ENCODE results near the gene CDH19. TPM values are rescaled to one million over a fixed set of nuclear protein-coding genes. Genes with fewer than 3 reads are reported as not detected.

Gene CDH19
- total RNA-seq, 2 experiments from 2014 or later: not detected

DNA sequence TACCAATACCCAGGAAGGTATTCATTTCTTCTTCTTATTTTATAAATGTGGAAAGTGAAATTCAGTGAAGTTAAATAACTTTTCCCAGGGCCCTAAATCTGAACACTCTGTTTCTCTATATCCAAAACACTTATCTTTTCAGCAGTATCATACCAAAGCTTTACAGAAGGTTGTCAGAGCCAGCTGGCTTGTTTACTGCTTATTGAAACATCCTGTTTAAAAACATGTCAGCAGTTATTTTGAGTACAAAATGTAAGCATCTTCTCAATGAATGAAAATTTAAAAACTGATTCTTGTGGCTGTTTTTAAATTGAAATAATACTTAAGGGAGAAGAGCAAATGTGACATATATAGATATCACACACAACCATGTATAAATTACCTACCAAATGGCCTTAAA lies 11.3 kb upstream of the CDH19 start:
- Mint-ChIP-seq H3K27ac (no peak overlapping the region), H3K27me3 (ENCODE audit: low read depth) (no peaks in the 10 kb centered on the region), H3K9me3 (no peaks in the 10 kb centered on the region), H3K4me3 (no peak overlapping the region), H3K36me3 (ENCODE audit: low read depth) (no peaks in the 10 kb centered on the region), H3K4me1 (ENCODE audit: low read depth) (no peaks in the 10 kb centered on the region)
- CTCF ChIA-PET: no interaction called here
- intact Hi-C loops (cut with micrococcal nuclease): no loop called here
- no peak for DNase-seq

- intact Hi-C loops (cut with micrococcal nuclease): loop anchor here (5.0 kb wide), 1 partner anchor 1005 kb away; no protein-coding TSS in a partner anchor
- no peaks in the 10 kb centered on the region for H3K27me3 Mint-ChIP-seq (ENCODE audit: low read depth)
- H3K36me3 Mint-ChIP-seq (ENCODE audit: low read depth): no peaks in the 10 kb centered on the region
- H3K27ac Mint-ChIP-seq: no peak overlapping the region
- CTCF ChIA-PET: no interaction called here
- H3K4me1 Mint-ChIP-seq (ENCODE audit: low read depth): no peaks in the 10 kb centered on the region
- DNase-seq: no peak
- no peaks in the 10 kb centered on the region for H3K9me3 Mint-ChIP-seq
- no peak overlapping the region for H3K4me3 Mint-ChIP-seq
These were observed 3.7 kb upstream of the CDH19 start for GRCh38 chr18:66607632-66608031.

GRCh38 chr18:66601649-66602048 lies 2.2 kb downstream of the CDH19 start:
- intact Hi-C loops (cut with micrococcal nuclease): no loop called here
- peaks cover 10% of the 10 kb centered on the region for H3K9me3 Mint-ChIP-seq
- H3K4me3 Mint-ChIP-seq: no peak overlapping the region
- CTCF ChIA-PET: no interaction called here
- H3K27me3 Mint-ChIP-seq (ENCODE audit: low read depth): no peaks in the 10 kb centered on the region
- no peaks in the 10 kb centered on the region for H3K36me3 Mint-ChIP-seq (ENCODE audit: low read depth)
- DNase-seq: no peak
- H3K27ac Mint-ChIP-seq: no peak overlapping the region
- no peaks in the 10 kb centered on the region for H3K4me1 Mint-ChIP-seq (ENCODE audit: low read depth)

DNA sequence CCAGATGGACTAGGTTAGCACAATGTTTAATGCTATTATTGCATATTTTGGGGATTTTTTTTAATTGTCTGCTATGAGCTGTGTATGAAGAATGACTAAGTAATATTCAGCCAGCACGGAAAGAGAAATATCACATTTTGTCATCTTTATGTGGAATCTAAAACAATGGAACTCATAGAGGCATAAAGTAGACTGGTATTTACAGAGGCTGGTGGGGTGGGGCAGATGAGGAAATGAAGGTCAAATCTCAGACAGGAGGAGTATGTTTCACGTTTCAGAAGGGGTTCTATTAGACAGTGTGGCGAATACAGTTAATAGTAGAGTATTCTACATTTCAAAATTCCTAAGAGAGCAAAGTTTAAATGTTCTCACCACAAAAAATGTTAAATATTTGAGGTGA lies 4.7 kb downstream of the CDH19 start:
- H3K4me3 Mint-ChIP-seq: no peak overlapping the region
- no peak overlapping the region for H3K27ac Mint-ChIP-seq
- DNase-seq: no peak
- H3K36me3 Mint-ChIP-seq (ENCODE audit: low read depth): no peaks in the 10 kb centered on the region
- H3K27me3 Mint-ChIP-seq (ENCODE audit: low read depth): no peaks in the 10 kb centered on the region
- no peaks in the 10 kb centered on the region for H3K4me1 Mint-ChIP-seq (ENCODE audit: low read depth)
- intact Hi-C loops (cut with micrococcal nuclease): no loop called here
- H3K9me3 Mint-ChIP-seq: peaks cover 19% of the 10 kb centered on the region
- CTCF ChIA-PET: no interaction called here

- CTCF ChIA-PET: no interaction called here
- Mint-ChIP-seq H3K36me3 (ENCODE audit: low read depth) (no peaks in the 10 kb centered on the region), H3K4me3 (no peak overlapping the region), H3K4me1 (ENCODE audit: low read depth) (no peaks in the 10 kb centered on the region), H3K27ac (no peak overlapping the region), H3K9me3 (peaks cover 5% of the 10 kb centered on the region), H3K27me3 (ENCODE audit: low read depth) (no peaks in the 10 kb centered on the region)
- intact Hi-C loops (cut with micrococcal nuclease): no loop called here
- no peak for DNase-seq
These were observed 16.5 kb downstream of the CDH19 start for GRCh38 chr18:66587430-66587829.

DNA sequence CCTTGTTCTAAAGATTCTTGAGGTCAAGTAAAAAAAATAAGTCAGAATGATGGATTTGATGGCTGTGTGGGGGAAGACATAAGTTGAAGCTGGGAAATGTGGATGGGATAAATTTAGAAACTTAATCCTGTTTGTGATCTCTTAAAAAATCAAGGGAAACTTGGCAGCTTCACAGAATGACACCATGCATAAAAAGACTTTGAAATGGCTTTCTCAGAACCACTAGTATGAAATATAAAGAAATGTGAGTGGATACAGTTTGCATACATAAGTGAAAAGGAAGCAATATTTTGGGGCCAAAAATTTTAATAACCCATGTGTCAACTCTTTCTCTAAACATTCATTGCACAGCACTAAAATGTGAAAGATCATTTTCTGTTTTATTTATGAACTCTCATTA lies 21.7 kb downstream of the CDH19 start:
- intact Hi-C loops (cut with micrococcal nuclease): no loop called here
- CTCF ChIA-PET: interaction anchor here (0.6 kb wide), 2 partner anchors 70 to 619 kb away, joined by 3 to 5 read pairs; no protein-coding TSS in a partner anchor
- Mint-ChIP-seq H3K4me3 (no peak overlapping the region), H3K9me3 (peaks cover 2% of the 10 kb centered on the region), H3K4me1 (ENCODE audit: low read depth) (no peaks in the 10 kb centered on the region), H3K36me3 (ENCODE audit: low read depth) (no peaks in the 10 kb centered on the region), H3K27me3 (ENCODE audit: low read depth) (no peaks in the 10 kb centered on the region), H3K27ac (no peak overlapping the region)
- no peak for DNase-seq

- Mint-ChIP-seq H3K27ac (no peak overlapping the region), H3K27me3 (ENCODE audit: low read depth) (no peaks in the 10 kb centered on the region), H3K4me1 (ENCODE audit: low read depth) (no peaks in the 10 kb centered on the region), H3K4me3 (no peak overlapping the region), H3K36me3 (ENCODE audit: low read depth) (no peaks in the 10 kb centered on the region), H3K9me3 (no peaks in the 10 kb centered on the region)
- intact Hi-C loops (cut with micrococcal nuclease): no loop called here
- no peak for DNase-seq
- CTCF ChIA-PET: no interaction called here
These were observed 28.6 kb downstream of the CDH19 start for GRCh38 chr18:66575263-66575662.

- H3K27me3 Mint-ChIP-seq (ENCODE audit: low read depth): no peaks in the 10 kb centered on the region
These were observed 32.0 kb downstream of the CDH19 start for GRCh38 chr18:66571845-66572244.

GRCh38 chr18:66566616-66567015 lies 37.3 kb downstream of the CDH19 start:
- H3K36me3 Mint-ChIP-seq (ENCODE audit: low read depth): no peaks in the 10 kb centered on the region
- H3K27me3 Mint-ChIP-seq (ENCODE audit: low read depth): no peaks in the 10 kb centered on the region
- intact Hi-C loops (cut with micrococcal nuclease): no loop called here
- DNase-seq: no peak
- H3K4me3 Mint-ChIP-seq: no peak overlapping the region
- H3K9me3 Mint-ChIP-seq: no peaks in the 10 kb centered on the region
- H3K27ac Mint-ChIP-seq: no peak overlapping the region
- CTCF ChIA-PET: no interaction called here
- no peaks in the 10 kb centered on the region for H3K4me1 Mint-ChIP-seq (ENCODE audit: low read depth)

More at GRCh38 chr18:66571845-66572244, 32.0 kb downstream of the CDH19 start:
- CTCF ChIA-PET: no interaction called here
- intact Hi-C loops (cut with micrococcal nuclease): no loop called here
- H3K4me3 Mint-ChIP-seq: no peak overlapping the region
- no peak overlapping the region for H3K27ac Mint-ChIP-seq
- no peaks in the 10 kb centered on the region for H3K9me3 Mint-ChIP-seq
- H3K36me3 Mint-ChIP-seq (ENCODE audit: low read depth): no peaks in the 10 kb centered on the region
- H3K4me1 Mint-ChIP-seq (ENCODE audit: low read depth): no peaks in the 10 kb centered on the region
- no peak for DNase-seq

DNA sequence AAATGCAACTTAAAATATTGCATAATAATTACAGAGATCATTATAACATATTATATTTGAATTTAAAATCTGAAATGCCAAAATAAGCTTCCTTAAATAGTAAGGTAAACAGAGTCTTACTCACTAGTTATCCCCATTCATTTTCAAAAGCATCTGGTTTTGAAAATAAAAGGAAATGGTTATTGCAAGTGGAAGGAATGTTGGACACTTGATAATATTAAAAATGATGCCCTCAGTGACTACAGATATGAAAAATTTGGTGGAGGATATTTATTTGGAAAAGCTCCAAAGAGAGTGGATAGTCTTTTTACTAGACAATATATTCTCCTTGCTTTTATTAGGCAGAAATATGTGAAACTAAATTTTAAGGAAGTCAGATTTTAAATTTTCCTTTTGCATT lies 39.7 kb downstream of the CDH19 start:
- DNase-seq: no peak
- Mint-ChIP-seq H3K4me1 (ENCODE audit: low read depth) (no peaks in the 10 kb centered on the region), H3K4me3 (no peak overlapping the region), H3K27me3 (ENCODE audit: low read depth) (no peaks in the 10 kb centered on the region), H3K36me3 (ENCODE audit: low read depth) (no peaks in the 10 kb centered on the region), H3K27ac (no peak overlapping the region), H3K9me3 (no peaks in the 10 kb centered on the region)
- intact Hi-C loops (cut with micrococcal nuclease): loop anchor here (5.0 kb wide), 1 partner anchor 638 kb away; no protein-coding TSS in a partner anchor
- CTCF ChIA-PET: no interaction called here

DNA sequence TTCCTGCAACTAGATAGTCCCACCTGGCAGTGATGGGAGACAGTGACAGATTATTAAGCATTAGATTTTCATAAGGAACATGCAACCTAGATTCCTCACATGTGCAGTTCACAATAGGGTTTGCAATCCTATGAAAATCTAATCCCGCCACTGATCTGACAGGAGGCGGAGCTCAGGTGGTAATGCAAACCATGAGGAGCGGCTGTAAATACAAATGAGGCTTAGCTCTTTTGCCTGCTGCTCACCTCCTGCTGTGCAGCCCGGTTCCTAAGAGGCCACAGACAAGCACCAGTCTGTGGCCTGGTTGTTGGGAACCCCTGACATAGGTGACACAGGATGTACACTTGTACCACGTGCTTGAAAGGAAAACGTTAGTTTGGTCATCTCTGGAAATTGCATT lies 41.6 kb downstream of the CDH19 start:
- H3K27me3 Mint-ChIP-seq (ENCODE audit: low read depth): no peaks in the 10 kb centered on the region
- CTCF ChIA-PET: no interaction called here
- H3K4me3 Mint-ChIP-seq: no peak overlapping the region
- intact Hi-C loops (cut with micrococcal nuclease): loop anchor here (5.0 kb wide), 1 partner anchor 640 kb away; no protein-coding TSS in a partner anchor
- no peak overlapping the region for H3K27ac Mint-ChIP-seq
- H3K4me1 Mint-ChIP-seq (ENCODE audit: low read depth): no peaks in the 10 kb centered on the region
- no peak for DNase-seq
- peaks cover 2% of the 10 kb centered on the region for H3K9me3 Mint-ChIP-seq
- no peaks in the 10 kb centered on the region for H3K36me3 Mint-ChIP-seq (ENCODE audit: low read depth)

DNA sequence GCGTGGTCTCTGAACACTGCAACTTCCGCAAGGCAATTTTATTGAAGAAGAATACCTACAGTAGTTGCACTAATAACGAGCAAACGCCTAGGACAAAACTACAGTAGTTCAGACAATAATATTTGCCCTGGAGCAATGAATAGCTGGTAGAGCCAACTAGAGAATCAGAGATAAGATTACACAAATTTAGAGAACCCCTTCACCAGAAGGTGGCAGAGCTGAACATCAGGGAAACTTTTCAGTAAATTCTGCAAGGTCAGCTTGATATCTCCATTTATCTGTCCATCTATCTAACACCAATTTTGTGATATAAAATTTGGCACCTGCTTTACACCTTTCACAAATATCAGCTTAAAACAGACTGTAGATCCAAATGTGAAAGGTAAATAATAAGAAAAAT lies 43.8 kb downstream of the CDH19 start:
- Mint-ChIP-seq H3K9me3 (peaks cover 2% of the 10 kb centered on the region), H3K4me1 (ENCODE audit: low read depth) (no peaks in the 10 kb centered on the region), H3K36me3 (ENCODE audit: low read depth) (no peaks in the 10 kb centered on the region), H3K27ac (no peak overlapping the region), H3K4me3 (no peak overlapping the region), H3K27me3 (ENCODE audit: low read depth) (no peaks in the 10 kb centered on the region)
- CTCF ChIA-PET: interaction anchor here (0.6 to 0.8 kb wide), 2 partner anchors 28 to 400 kb away, joined by 3 read pairs; no protein-coding TSS in a partner anchor
- intact Hi-C loops (cut with micrococcal nuclease): loop anchor here (5.0 kb wide), 1 partner anchor 642 kb away; no protein-coding TSS in a partner anchor
- no peak for DNase-seq

DNA sequence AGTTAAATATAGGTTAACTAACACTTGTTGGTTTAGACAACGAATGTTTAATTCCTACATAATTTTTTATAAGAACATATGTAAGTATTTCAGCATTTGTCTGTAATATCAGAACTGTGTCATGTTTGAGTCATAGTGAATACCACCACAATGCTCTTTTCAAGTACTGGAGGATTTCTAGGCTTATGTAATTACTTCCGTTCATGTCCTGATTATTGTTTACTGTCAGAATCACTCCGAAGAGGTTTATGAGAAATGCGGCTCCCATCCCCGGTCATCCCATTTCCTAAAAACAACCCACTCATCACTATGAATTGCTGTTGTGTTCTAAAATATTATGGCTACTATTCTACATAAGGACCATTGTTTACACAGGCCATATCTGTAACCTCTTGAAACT lies 45.1 kb downstream of the CDH19 start:
- H3K27ac Mint-ChIP-seq: no peak overlapping the region
- H3K4me3 Mint-ChIP-seq: no peak overlapping the region
- no peaks in the 10 kb centered on the region for H3K4me1 Mint-ChIP-seq (ENCODE audit: low read depth)
- H3K9me3 Mint-ChIP-seq: peaks cover 2% of the 10 kb centered on the region
- intact Hi-C loops (cut with micrococcal nuclease): no loop called here
- no peaks in the 10 kb centered on the region for H3K27me3 Mint-ChIP-seq (ENCODE audit: low read depth)
- no peak for DNase-seq
- H3K36me3 Mint-ChIP-seq (ENCODE audit: low read depth): no peaks in the 10 kb centered on the region
- CTCF ChIA-PET: no interaction called here

- H3K36me3 Mint-ChIP-seq (ENCODE audit: low read depth): no peaks in the 10 kb centered on the region
- H3K27ac Mint-ChIP-seq: no peak overlapping the region
- H3K27me3 Mint-ChIP-seq (ENCODE audit: low read depth): no peaks in the 10 kb centered on the region
- intact Hi-C loops (cut with micrococcal nuclease): no loop called here
- H3K4me3 Mint-ChIP-seq: no peak overlapping the region
- DNase-seq: no peak
- CTCF ChIA-PET: no interaction called here
- H3K4me1 Mint-ChIP-seq (ENCODE audit: low read depth): no peaks in the 10 kb centered on the region
- H3K9me3 Mint-ChIP-seq: peaks cover 2% of the 10 kb centered on the region
These were observed 46.8 kb downstream of the CDH19 start for GRCh38 chr18:66557091-66557490.

All from activated naive CD4-positive, alpha-beta T cell treated with anti-CD3 and anti-CD28 coated beads for 36 hours (primary cell).